Hepatocyte (in vitro differentiated cells): Measurements from ENCODE around the gene BLOC1S3.

Source experiments
- EZH2 ChIP-seq: fragments of 200-600 bp; sonication (generic); IDR thresholded peaks from 2 replicates; pipeline ENCODE4 v1.6.1; 2016; ENCODE audit warnings: antibody characterized with exemption, mild to moderate bottlenecking, borderline replicate concordance
- EZH2phosphoT487 ChIP-seq: fragments of 200-600 bp; sonication (generic); IDR thresholded peaks from one replicate; pipeline ENCODE4 v1.6.1; 2018; ENCODE audit warnings: antibody characterized with exemption, mild to moderate bottlenecking, low read depth, moderate library complexity; ENCODE audit not compliant: unreplicated experiment, severe bottlenecking
- TF ChIP-seq, protein P1 (sequence below): fragments of 200-600 bp; sonication (generic); IDR thresholded peaks from 2 replicates; pipeline ENCODE4 v1.5.1; 2016; ENCODE audit warnings: antibody characterized with exemption, mild to moderate bottlenecking; ENCODE audit not compliant: poor library complexity

DNA sequence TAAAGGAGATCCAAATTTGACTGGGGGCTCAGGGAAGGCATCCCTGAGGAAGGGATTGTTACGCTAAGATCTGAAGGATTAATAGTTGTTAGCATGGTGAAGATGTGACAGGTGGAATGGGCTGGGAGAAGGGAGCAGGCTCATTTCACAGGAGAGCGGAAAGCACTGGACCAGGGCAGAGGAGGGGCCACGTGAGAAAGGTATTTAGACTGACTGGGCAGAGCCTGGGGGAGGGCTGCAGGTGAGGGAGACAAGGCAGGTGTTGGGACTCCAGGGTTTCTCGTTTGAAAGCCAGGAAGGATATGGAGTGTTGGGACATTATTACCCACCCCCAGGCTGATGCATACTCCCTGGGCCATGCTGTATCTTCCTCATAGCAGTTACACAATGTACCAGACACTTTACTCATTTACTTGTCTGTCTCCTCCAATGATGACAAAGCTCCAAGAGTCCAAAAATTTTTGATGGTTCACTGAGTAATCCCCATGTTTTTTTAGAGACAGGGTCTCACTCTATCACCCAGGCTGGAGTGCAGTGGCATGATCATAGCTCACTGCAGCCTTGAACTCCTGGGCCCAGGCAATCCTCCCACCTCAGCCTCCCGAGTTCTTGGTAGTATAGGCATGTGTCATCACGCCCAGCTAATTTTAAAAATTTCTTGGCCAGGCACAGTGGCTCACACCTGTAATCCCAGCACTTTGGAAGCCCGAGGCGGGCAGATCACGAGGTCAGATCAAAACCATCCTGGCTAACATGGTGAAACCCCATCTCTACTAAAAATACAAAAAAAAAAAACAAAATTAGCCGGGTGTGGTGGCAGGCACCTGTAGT, 2.9 kb upstream of the BLOC1S3 start:
- TF ChIP-seq, protein P1, sequence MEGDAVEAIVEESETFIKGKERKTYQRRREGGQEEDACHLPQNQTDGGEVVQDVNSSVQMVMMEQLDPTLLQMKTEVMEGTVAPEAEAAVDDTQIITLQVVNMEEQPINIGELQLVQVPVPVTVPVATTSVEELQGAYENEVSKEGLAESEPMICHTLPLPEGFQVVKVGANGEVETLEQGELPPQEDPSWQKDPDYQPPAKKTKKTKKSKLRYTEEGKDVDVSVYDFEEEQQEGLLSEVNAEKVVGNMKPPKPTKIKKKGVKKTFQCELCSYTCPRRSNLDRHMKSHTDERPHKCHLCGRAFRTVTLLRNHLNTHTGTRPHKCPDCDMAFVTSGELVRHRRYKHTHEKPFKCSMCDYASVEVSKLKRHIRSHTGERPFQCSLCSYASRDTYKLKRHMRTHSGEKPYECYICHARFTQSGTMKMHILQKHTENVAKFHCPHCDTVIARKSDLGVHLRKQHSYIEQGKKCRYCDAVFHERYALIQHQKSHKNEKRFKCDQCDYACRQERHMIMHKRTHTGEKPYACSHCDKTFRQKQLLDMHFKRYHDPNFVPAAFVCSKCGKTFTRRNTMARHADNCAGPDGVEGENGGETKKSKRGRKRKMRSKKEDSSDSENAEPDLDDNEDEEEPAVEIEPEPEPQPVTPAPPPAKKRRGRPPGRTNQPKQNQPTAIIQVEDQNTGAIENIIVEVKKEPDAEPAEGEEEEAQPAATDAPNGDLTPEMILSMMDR = no peak
- no peak for TF ChIP-seq EZH2
- TF ChIP-seq EZH2phosphoT487 = no peak
